Hepatocyte (in vitro differentiated cells): ENCODE measurements around the gene UBE2D2.

Source experiments
- EZH2phosphoT487 ChIP-seq: fragments of 200-600 bp; sonication (generic); IDR thresholded peaks from one replicate; pipeline ENCODE4 v1.6.1; 2018; ENCODE audit warnings: antibody characterized with exemption, mild to moderate bottlenecking, low read depth, moderate library complexity; ENCODE audit not compliant: unreplicated experiment, severe bottlenecking
- TF ChIP-seq, protein P1 (sequence below): fragments of 200-600 bp; sonication (generic); IDR thresholded peaks from 2 replicates; pipeline ENCODE4 v1.5.1; 2016; ENCODE audit warnings: antibody characterized with exemption, mild to moderate bottlenecking; ENCODE audit not compliant: poor library complexity

GRCh38 chr5:139593716-139594319, 32.7 kb downstream of the UBE2D2 start:
- no peak for TF ChIP-seq EZH2phosphoT487
- TF ChIP-seq, protein P1, sequence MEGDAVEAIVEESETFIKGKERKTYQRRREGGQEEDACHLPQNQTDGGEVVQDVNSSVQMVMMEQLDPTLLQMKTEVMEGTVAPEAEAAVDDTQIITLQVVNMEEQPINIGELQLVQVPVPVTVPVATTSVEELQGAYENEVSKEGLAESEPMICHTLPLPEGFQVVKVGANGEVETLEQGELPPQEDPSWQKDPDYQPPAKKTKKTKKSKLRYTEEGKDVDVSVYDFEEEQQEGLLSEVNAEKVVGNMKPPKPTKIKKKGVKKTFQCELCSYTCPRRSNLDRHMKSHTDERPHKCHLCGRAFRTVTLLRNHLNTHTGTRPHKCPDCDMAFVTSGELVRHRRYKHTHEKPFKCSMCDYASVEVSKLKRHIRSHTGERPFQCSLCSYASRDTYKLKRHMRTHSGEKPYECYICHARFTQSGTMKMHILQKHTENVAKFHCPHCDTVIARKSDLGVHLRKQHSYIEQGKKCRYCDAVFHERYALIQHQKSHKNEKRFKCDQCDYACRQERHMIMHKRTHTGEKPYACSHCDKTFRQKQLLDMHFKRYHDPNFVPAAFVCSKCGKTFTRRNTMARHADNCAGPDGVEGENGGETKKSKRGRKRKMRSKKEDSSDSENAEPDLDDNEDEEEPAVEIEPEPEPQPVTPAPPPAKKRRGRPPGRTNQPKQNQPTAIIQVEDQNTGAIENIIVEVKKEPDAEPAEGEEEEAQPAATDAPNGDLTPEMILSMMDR, result no peak
